Measurements from ENCODE around the gene CTTNBP2NL.
"Not testable (repeated sequence)": the region's sequence is repeated elsewhere in the genome, so short reads cannot be mapped to it uniquely, and the experiment has no call there.

Gene CTTNBP2NL

DNA sequence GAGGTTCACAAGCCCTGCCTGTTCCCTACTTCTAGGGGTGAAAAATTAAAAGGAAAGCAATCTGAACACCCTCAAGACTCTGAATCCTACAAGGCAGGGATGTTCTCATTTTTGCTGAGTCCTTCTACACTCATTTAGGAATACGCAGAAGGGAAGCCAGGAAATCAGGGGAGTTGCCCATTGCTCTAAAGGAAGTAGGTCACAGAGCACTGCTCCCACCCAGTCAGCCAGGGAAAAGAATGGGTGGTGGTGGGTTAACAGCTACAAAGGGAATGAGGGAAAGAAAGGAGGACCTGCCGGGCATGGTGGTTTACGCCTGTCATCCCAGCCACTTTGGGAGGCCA, 2.4 kb upstream of the CTTNBP2NL start:
- DNase-seq (ENCODE audit: low spot score): no peak
- no peak overlapping the region for H3K4me3 Mint-ChIP-seq
- H3K27ac Mint-ChIP-seq: no peak overlapping the region
- H3K27me3 Mint-ChIP-seq (ENCODE audit: low read depth): peaks cover 17% of the 10 kb centered on the region
- no peaks in the 10 kb centered on the region for H3K36me3 Mint-ChIP-seq (ENCODE audit: low read depth)
- H3K9me3 Mint-ChIP-seq: no peaks in the 10 kb centered on the region
- H3K4me1 Mint-ChIP-seq (ENCODE audit: low read depth): peaks cover 31% of the 10 kb centered on the region

GRCh38 chr1:112394743-112395062, 1.3 kb upstream of the CTTNBP2NL start:
- Mint-ChIP-seq H3K4me3 (peak overlapping the region; percentile 21), H3K4me1 (ENCODE audit: low read depth) (peaks cover 33% of the 10 kb centered on the region), H3K9me3 (no peaks in the 10 kb centered on the region), H3K36me3 (ENCODE audit: low read depth) (no peaks in the 10 kb centered on the region), H3K27ac (no peak overlapping the region), H3K27me3 (ENCODE audit: low read depth) (peaks cover 15% of the 10 kb centered on the region)
- DNase-seq (ENCODE audit: low spot score): no peak

- DNase-seq (ENCODE audit: low spot score): no peak
- H3K27ac Mint-ChIP-seq: no peak overlapping the region
- no peaks in the 10 kb centered on the region for H3K9me3 Mint-ChIP-seq
- peaks cover 15% of the 10 kb centered on the region for H3K27me3 Mint-ChIP-seq (ENCODE audit: low read depth)
- peaks cover 33% of the 10 kb centered on the region for H3K4me1 Mint-ChIP-seq (ENCODE audit: low read depth)
- peak overlapping the region; percentile 87 for H3K4me3 Mint-ChIP-seq
- H3K36me3 Mint-ChIP-seq (ENCODE audit: low read depth): no peaks in the 10 kb centered on the region
These were observed 676 bp upstream of the CTTNBP2NL start for GRCh38 chr1:112395256-112395820.

DNA sequence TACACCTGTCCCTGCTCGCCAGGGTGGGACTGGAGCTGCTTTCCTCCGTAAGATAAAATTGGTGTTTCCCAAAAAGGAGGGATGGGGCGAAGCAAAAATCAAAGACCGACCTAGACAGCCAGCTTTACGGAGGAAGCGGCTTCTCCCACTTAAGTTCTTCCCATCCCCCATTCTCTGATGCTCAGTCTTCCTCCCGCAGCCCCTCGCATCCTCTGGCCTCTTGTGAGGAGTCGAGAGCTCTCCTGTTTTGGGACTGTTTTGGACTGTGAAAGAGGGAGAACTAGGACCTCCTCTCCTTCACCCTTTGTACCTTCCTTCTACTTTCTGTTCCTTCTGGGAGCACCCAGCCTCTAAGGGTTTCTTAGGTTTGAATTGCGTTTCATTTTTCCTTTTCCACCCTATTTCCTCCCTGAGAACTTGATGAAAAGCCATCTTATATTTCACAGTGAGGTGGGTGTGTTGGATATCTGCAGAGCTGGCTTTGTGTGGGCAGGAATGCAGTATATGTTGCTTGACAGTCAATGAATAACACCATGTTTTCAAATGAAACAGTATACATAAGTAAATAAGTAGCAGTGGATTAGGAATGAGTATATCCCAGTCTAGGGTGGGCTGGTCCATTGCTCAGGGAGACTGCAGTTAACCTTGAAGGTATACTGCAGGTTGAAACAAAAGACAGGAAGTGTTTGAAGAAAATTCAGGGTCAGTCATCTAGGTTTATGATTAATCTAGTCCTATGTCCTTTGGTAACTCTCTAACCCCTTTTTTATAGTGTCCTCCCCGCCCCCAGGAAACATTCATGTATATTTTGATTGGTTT, 848 bp downstream of the CTTNBP2NL start:
- Mint-ChIP-seq H3K9me3 (no peaks in the 10 kb centered on the region), H3K36me3 (ENCODE audit: low read depth) (no peaks in the 10 kb centered on the region), H3K4me3 (peak overlapping the region; percentile 87), H3K4me1 (ENCODE audit: low read depth) (peaks cover 25% of the 10 kb centered on the region), H3K27ac (no peak overlapping the region), H3K27me3 (ENCODE audit: low read depth) (peaks cover 15% of the 10 kb centered on the region)
- no peak for DNase-seq (ENCODE audit: low spot score)

- H3K4me3 Mint-ChIP-seq: no peak overlapping the region
- peaks cover 15% of the 10 kb centered on the region for H3K27me3 Mint-ChIP-seq (ENCODE audit: low read depth)
- H3K4me1 Mint-ChIP-seq (ENCODE audit: low read depth): peaks cover 25% of the 10 kb centered on the region
These were observed 1.8 kb downstream of the CTTNBP2NL start for GRCh38 chr1:112397841-112398240.

DNA sequence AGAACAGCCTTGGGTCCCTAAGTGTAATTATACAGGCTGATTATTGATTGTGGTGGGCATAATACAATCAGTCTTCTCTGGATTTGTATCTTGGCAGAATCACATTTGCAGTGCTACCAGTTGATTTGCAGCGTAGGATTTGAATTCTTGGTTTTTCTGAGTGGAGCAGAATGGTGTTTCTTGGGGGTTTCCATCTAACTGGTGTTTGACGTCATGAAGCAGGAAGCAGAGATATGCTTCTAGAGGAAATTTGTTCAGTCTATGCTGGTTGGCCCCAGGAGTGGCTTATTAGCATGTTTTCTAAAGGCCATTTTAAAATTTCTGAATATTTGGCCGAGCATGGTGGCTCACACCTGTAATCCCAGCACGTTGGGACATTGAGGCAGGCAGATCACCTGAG, 3.4 kb downstream of the CTTNBP2NL start:
- Mint-ChIP-seq H3K4me3 (no peak overlapping the region), H3K4me1 (ENCODE audit: low read depth) (peaks cover 19% of the 10 kb centered on the region), H3K36me3 (ENCODE audit: low read depth) (no peaks in the 10 kb centered on the region)

More at GRCh38 chr1:112397841-112398240, 1.8 kb downstream of the CTTNBP2NL start:
- Mint-ChIP-seq H3K9me3 (no peaks in the 10 kb centered on the region), H3K36me3 (ENCODE audit: low read depth) (no peaks in the 10 kb centered on the region), H3K27ac (no peak overlapping the region)
- no peak for DNase-seq (ENCODE audit: low spot score)

DNA sequence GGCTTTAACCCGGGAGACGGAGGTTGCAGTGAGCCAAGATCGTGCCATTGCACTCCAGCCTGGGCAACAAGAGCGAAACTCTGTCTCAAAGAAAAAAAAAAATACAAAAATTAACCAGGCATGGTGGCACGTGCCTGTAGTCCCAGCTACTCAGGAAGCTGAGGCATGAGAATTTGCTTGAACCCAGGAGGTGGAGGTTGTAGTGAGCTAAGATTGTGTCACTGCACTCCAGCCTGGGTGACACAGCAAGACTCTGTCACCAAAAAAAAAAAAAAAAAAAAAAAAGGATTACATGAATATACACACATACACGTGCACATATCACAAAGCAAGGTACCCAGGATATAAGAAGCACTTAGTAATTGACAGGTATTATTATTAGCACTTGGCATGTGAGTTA, 4.7 kb downstream of the CTTNBP2NL start:
- not testable (repeated sequence) for H3K9me3 Mint-ChIP-seq; H3K4me3 Mint-ChIP-seq; H3K36me3 Mint-ChIP-seq (ENCODE audit: low read depth); H3K27ac Mint-ChIP-seq; DNase-seq (ENCODE audit: low spot score)
- Mint-ChIP-seq H3K27me3 (ENCODE audit: low read depth) (peaks cover 15% of the 10 kb centered on the region), H3K4me1 (ENCODE audit: low read depth) (peaks cover 10% of the 10 kb centered on the region)

More for the DNA sequence above, 3.4 kb downstream of the CTTNBP2NL start:
- peaks cover 15% of the 10 kb centered on the region for H3K27me3 Mint-ChIP-seq (ENCODE audit: low read depth)
- DNase-seq (ENCODE audit: low spot score): no peak
- H3K9me3 Mint-ChIP-seq: no peaks in the 10 kb centered on the region
- no peak overlapping the region for H3K27ac Mint-ChIP-seq

- DNase-seq (ENCODE audit: low spot score): no peak
- H3K9me3 Mint-ChIP-seq: no peaks in the 10 kb centered on the region
- H3K27me3 Mint-ChIP-seq (ENCODE audit: low read depth): peaks cover 2% of the 10 kb centered on the region
- no peak overlapping the region for H3K4me3 Mint-ChIP-seq
- no peaks in the 10 kb centered on the region for H3K36me3 Mint-ChIP-seq (ENCODE audit: low read depth)
- H3K27ac Mint-ChIP-seq: no peak overlapping the region
- peaks cover 3% of the 10 kb centered on the region for H3K4me1 Mint-ChIP-seq (ENCODE audit: low read depth)
These were observed 6.9 kb downstream of the CTTNBP2NL start for GRCh38 chr1:112402682-112403643.

GRCh38 chr1:112406771-112407170, 10.8 kb downstream of the CTTNBP2NL start:
- no peak for DNase-seq (ENCODE audit: low spot score)
- Mint-ChIP-seq H3K9me3 (no peaks in the 10 kb centered on the region), H3K27me3 (ENCODE audit: low read depth) (no peaks in the 10 kb centered on the region), H3K4me3 (no peak overlapping the region), H3K27ac (no peak overlapping the region), H3K4me1 (ENCODE audit: low read depth) (no peaks in the 10 kb centered on the region), H3K36me3 (ENCODE audit: low read depth) (no peaks in the 10 kb centered on the region)

DNA sequence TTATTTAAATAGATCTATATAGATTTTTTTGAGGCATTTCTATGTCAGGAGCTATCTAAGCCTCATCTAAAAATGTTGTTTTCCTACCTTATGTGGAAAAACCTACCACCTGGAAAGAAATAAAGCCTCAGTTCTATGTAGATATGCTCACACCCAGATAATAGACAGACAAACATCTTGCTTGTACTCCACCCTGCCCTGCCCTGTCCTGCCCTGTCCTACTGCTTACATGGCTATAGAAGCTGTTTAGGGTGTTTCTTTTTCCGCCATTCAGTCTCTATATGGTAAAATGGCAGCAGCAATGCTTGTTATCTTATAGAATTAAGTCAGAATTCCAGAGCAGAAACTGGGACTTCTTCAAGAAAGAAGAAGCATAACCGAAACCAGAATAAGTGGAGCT, 13.4 kb downstream of the CTTNBP2NL start:
- H3K27ac Mint-ChIP-seq: no peak overlapping the region

DNA sequence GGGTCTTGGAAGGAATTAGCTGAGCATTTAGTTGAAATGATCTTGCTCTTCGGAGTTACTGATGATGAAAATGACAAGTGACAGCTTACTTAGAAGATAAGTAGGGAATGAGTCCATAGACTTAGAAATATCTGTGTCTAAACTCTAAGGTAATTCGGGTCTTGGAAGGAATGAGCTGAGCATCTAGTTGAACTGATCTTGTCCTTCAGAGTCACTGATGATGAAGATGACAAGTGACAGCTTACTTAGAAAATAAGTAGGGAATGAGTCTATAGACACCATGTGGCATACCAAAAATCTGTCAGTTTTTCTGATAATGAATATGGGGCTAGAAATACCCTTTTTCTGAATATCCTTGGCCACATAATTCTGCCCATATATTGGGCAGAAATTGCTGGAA, 14.7 kb downstream of the CTTNBP2NL start:
- no peak overlapping the region for H3K4me3 Mint-ChIP-seq
- H3K27me3 Mint-ChIP-seq (ENCODE audit: low read depth): no peaks in the 10 kb centered on the region
- DNase-seq (ENCODE audit: low spot score): no peak
- no peaks in the 10 kb centered on the region for H3K36me3 Mint-ChIP-seq (ENCODE audit: low read depth)
- H3K9me3 Mint-ChIP-seq: no peaks in the 10 kb centered on the region
- H3K27ac Mint-ChIP-seq: no peak overlapping the region
- H3K4me1 Mint-ChIP-seq (ENCODE audit: low read depth): no peaks in the 10 kb centered on the region

More for the DNA sequence above, 13.4 kb downstream of the CTTNBP2NL start:
- no peaks in the 10 kb centered on the region for H3K9me3 Mint-ChIP-seq
- no peaks in the 10 kb centered on the region for H3K27me3 Mint-ChIP-seq (ENCODE audit: low read depth)
- no peak for DNase-seq (ENCODE audit: low spot score)
- no peaks in the 10 kb centered on the region for H3K4me1 Mint-ChIP-seq (ENCODE audit: low read depth)
- H3K36me3 Mint-ChIP-seq (ENCODE audit: low read depth): no peaks in the 10 kb centered on the region
- H3K4me3 Mint-ChIP-seq: no peak overlapping the region

- Mint-ChIP-seq H3K4me3 (no peak overlapping the region), H3K4me1 (ENCODE audit: low read depth) (no peaks in the 10 kb centered on the region), H3K27ac (no peak overlapping the region), H3K27me3 (ENCODE audit: low read depth) (no peaks in the 10 kb centered on the region), H3K36me3 (ENCODE audit: low read depth) (no peaks in the 10 kb centered on the region), H3K9me3 (no peaks in the 10 kb centered on the region)
- DNase-seq (ENCODE audit: low spot score): no peak
These were observed 21.3 kb downstream of the CTTNBP2NL start for GRCh38 chr1:112417271-112417670.

DNA sequence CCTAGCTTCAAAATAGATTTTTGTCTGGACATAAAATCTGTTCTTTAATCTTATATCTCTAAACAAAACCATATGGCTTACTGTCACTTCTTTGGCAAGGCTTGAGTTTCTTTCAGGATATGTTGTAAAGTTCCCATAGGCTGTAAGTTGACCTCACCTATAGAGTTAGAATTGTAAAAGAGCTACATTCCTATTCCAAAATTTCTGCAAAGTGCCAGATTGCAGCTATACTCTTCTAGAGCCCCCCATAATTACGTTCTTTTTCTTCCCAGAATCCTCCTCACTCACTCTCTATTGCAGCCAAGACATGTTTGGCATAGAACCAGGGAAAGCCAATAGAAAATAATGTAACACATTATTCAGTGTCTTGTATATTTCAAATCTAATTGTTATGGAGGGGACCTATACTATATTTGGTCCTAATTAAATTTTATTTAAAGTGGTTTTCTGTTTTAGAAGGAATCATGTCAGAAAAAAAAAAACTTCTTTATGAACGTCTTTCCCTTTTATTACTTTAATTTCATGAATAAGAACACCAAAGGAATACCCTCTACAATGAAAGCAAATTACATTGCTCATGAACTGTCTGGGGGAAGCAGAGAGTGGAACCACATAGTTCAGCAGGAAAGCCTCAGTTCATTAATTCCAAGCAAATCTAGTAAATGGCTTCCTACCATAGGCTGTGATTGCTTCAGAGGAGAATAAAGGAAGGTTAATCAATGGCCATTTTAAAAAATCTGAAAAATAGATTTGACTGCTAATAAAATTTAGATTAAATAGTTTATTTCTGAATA, 22.3 kb downstream of the CTTNBP2NL start:
- Mint-ChIP-seq H3K36me3 (ENCODE audit: low read depth) (no peaks in the 10 kb centered on the region), H3K27me3 (ENCODE audit: low read depth) (no peaks in the 10 kb centered on the region), H3K4me1 (ENCODE audit: low read depth) (no peaks in the 10 kb centered on the region), H3K9me3 (no peaks in the 10 kb centered on the region), H3K4me3 (no peak overlapping the region), H3K27ac (no peak overlapping the region)
- DNase-seq (ENCODE audit: low spot score): no peak
